ENCODE measurements around the gene SEMA5A. TPM values are rescaled to one million over a fixed set of nuclear protein-coding genes. Genes with fewer than 3 reads are reported as not detected.

The SEMA5A gene
- total RNA-seq, 2 experiments from 2014 or later, result 0.12 TPM

DNA sequence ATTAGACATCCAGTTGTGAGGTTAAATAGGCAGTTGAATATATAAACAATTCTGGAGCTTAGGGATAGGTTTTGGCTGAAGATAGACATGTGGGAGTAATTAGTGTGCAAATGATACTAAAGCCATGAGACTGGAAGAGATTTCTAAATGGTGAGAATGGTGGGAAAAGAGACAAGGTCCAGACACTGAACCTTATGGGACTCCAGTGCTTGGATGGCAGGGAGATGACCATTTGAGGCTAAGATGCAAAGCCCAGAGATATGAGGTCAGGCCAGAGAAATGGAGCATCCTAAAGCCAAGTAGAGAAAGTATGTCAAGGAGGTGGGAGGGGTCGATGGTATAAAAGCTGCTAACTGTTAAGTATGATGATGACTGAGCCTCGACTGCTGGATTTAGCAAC is 115.6 kb downstream of the SEMA5A start:
- Mint-ChIP-seq H3K4me1 (no peaks in the 10 kb centered on the region), H3K27ac (no peak overlapping the region), H3K36me3 (ENCODE audit: low read depth) (no peaks in the 10 kb centered on the region), H3K4me3 (no peak overlapping the region), H3K9me3 (no peaks in the 10 kb centered on the region), H3K27me3 (no peaks in the 10 kb centered on the region)
- ChIA-PET CTCF (no interaction called here), POLR2A (no interaction called here)
- DNase-seq, result no peak

DNA sequence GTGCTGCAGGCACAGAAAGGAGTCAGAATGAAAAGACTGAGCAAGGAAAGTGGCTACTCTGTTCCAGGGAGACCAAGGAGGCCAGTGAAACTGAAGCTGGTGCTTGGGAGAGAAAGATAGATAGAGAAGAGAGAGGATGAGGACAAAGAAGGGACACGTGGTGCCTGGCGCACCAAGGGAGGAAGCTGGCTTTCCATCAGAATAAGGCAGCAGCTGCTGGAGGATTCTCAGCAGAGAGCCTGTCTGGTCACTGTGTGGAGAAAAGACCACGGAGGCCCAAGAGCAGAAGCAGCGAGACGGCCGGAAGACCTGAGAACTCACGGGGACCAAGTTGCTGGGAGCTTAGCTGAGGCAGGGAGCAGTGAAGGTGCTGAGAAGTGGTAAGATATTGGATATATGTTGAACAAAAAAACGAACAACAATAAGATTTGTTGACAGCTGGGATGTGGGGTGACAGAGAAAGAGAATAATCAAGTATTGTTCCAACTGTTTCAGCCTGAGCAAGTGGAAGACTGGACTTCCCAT is 116.1 kb downstream of the SEMA5A start:
- CTCF ChIA-PET, result no interaction called here
- H3K36me3 Mint-ChIP-seq (ENCODE audit: low read depth), result no peaks in the 10 kb centered on the region
- no peaks in the 10 kb centered on the region for H3K4me1 Mint-ChIP-seq
- no peak overlapping the region for H3K27ac Mint-ChIP-seq
- POLR2A ChIA-PET, result no interaction called here
- H3K27me3 Mint-ChIP-seq, result no peaks in the 10 kb centered on the region
- no peak overlapping the region for H3K4me3 Mint-ChIP-seq
- DNase-seq, result no peak
- H3K9me3 Mint-ChIP-seq, result no peaks in the 10 kb centered on the region

DNA sequence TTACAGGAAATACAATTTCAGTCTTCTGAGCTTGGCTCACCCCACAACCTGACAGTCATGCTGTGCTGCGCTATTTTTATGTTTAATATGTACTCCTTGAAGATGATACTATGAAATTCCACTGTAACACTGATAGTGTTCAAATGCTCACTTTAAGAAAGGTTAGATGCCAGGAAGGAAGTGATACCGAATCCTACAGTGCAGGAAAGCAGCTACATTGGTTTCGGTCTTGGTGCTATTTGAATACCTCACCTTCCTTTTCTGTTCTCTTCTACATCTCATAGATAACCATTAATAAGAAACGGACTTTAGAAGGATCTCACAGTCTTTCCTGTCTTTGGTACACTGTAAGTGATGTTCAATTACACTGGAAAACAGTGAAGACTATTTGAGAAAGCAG is 117.6 kb downstream of the SEMA5A start:
- Mint-ChIP-seq H3K4me1 (no peaks in the 10 kb centered on the region), H3K9me3 (no peaks in the 10 kb centered on the region), H3K27ac (no peak overlapping the region), H3K27me3 (no peaks in the 10 kb centered on the region), H3K4me3 (no peak overlapping the region), H3K36me3 (ENCODE audit: low read depth) (no peaks in the 10 kb centered on the region)
- CTCF ChIA-PET, result interaction anchor here (0.7 kb wide), 2 partner anchors 31 to 68 kb away, joined by 3 read pairs; no protein-coding TSS in a partner anchor
- no peak for DNase-seq
- POLR2A ChIA-PET, result no interaction called here

DNA sequence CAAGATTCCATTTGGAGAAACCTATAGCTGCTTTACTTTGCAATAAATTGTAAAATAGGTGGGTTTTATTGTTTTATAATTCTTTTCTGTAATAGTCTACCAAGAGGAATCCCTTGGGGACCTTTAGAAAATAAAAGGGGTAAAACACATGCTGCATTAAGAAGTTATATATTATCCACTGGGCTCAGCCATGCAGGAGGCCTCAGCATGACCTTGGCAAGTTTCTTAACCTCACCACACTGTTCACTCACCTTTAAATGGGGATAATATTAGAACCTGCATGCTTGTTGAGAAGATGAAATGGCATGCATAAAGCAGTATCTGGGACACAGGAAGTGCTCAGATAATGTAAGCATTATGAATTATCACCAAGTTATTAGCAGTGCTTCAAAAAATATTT is 120.2 kb downstream of the SEMA5A start:
- no peaks in the 10 kb centered on the region for H3K4me1 Mint-ChIP-seq
- no peak overlapping the region for H3K4me3 Mint-ChIP-seq
- no peaks in the 10 kb centered on the region for H3K36me3 Mint-ChIP-seq (ENCODE audit: low read depth)
- no peaks in the 10 kb centered on the region for H3K27me3 Mint-ChIP-seq
- no peak for DNase-seq
- no peaks in the 10 kb centered on the region for H3K9me3 Mint-ChIP-seq
- ChIA-PET CTCF (no interaction called here), POLR2A (no interaction called here)
- H3K27ac Mint-ChIP-seq, result no peak overlapping the region

DNA sequence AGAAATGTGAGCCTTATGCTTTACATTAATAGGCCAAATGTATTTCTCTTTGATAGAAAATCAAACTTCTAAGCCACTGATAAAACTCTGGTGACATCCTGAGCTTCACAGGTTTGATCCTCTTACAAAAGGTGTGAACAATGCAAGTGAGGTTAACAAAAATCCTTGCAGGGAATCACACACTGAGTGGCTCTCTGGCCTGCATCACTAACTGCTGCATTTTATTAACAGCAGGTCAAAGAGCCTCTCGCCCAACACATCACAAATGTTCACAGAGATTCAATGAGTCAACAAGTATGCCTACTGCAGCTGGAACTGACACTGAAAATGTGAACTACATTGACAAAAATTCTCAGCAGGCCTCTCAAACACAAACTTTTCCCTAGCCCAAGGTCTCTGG is 122.3 kb downstream of the SEMA5A start:
- ChIA-PET CTCF (interaction anchor here (1.2 kb wide), 1 partner anchor 9 kb away, joined by 3 read pairs; no protein-coding TSS in a partner anchor), POLR2A (no interaction called here)
- no peak overlapping the region for H3K4me3 Mint-ChIP-seq
- H3K27me3 Mint-ChIP-seq, result no peaks in the 10 kb centered on the region
- no peak for DNase-seq
- H3K36me3 Mint-ChIP-seq (ENCODE audit: low read depth), result no peaks in the 10 kb centered on the region
- peaks cover 5% of the 10 kb centered on the region for H3K9me3 Mint-ChIP-seq
- H3K27ac Mint-ChIP-seq, result no peak overlapping the region
- no peaks in the 10 kb centered on the region for H3K4me1 Mint-ChIP-seq

DNA sequence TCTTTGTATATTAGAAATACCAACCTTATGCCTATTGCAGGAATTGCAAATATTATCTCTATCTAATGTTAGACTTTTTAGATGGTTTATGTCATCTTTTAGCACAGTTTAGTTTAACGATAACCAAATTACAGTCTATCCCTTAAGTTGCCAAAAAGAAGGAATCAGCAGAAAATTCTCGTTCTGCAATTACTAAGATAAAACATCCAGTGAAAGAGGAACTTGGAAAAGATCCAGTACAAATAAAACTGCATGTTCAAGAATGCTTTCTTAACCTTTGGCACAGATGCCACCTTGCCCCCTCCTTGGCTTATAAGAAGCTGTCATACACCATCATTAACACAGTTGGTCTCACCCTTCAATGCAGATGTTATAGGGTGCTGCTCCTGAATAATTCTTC is 124.0 kb downstream of the SEMA5A start:
- Mint-ChIP-seq H3K4me3 (no peak overlapping the region), H3K4me1 (no peaks in the 10 kb centered on the region), H3K36me3 (ENCODE audit: low read depth) (no peaks in the 10 kb centered on the region), H3K27ac (no peak overlapping the region), H3K27me3 (no peaks in the 10 kb centered on the region), H3K9me3 (peaks cover 10% of the 10 kb centered on the region)
- no peak for DNase-seq
- CTCF ChIA-PET, result interaction anchor here (0.9 kb wide), 1 partner anchor 8 kb away, joined by 3 read pairs; no protein-coding TSS in a partner anchor
- POLR2A ChIA-PET, result no interaction called here

DNA sequence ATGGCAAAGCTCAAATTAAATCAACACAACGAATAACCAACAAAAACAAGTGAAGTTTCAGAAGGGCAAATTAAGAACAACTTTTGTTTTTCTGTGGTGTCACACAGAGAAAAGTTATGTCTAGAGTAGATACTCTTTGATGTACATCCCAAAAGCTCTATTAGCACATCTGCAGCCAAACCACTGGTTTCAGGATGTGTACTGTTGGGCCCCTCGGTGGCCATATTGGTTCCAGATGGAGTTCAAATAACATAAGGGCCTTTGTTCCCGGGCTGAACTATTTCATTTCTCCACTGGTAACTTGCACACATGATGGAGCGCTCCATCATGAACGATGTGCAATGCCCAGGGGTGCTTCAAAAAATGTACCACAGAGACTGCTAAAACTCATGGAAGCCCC is 126.1 kb downstream of the SEMA5A start:
- ChIA-PET CTCF (no interaction called here), POLR2A (no interaction called here)
- no peaks in the 10 kb centered on the region for H3K27me3 Mint-ChIP-seq
- no peak overlapping the region for H3K4me3 Mint-ChIP-seq
- H3K36me3 Mint-ChIP-seq (ENCODE audit: low read depth), result no peaks in the 10 kb centered on the region
- H3K9me3 Mint-ChIP-seq, result peaks cover 10% of the 10 kb centered on the region
- no peak for DNase-seq
- H3K27ac Mint-ChIP-seq, result no peak overlapping the region
- no peaks in the 10 kb centered on the region for H3K4me1 Mint-ChIP-seq

DNA sequence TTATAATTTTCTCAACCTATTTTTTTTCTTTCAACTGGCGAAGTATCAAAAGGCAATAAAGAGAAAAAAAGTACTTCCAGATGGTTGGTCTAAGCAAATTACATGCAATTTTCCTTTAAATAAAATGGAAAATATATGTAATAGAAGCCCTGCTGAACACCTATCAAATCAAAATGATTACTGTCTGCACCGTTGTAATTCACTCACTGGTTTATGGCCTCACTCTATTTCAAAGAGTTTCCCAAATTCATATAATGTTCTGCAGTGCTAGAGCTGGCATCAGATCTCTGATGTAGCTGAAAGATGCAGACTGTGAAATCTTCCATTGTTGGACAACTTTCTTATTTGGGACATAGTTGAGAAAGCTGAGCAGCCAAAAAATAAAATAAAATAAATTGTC is 130.3 kb downstream of the SEMA5A start:
- no peak overlapping the region for H3K27ac Mint-ChIP-seq
- H3K4me3 Mint-ChIP-seq, result no peak overlapping the region
- H3K9me3 Mint-ChIP-seq, result peaks cover 15% of the 10 kb centered on the region
- H3K27me3 Mint-ChIP-seq, result no peaks in the 10 kb centered on the region
- ChIA-PET CTCF (no interaction called here), POLR2A (no interaction called here)
- DNase-seq, result no peak
- no peaks in the 10 kb centered on the region for H3K36me3 Mint-ChIP-seq (ENCODE audit: low read depth)
- H3K4me1 Mint-ChIP-seq, result no peaks in the 10 kb centered on the region

DNA sequence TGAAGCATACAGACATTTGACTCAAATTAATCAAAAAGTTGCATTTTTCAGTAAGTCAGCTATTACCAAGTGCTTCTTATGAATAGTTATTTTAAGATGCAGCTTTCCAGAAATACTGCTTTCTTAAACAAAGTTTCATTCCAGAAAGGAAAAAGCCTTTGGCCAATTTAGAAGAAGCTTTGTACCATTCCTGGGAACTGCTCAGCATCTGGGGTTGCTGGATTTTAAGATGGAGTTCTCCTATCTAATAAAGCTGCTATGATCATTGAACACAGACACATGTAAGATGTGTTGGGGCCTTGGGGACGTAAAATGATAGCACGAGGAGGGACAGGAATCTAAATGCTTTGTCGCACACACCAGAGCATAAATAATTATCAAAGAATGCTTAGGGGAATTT is 130.8 kb downstream of the SEMA5A start:
- CTCF ChIA-PET, result no interaction called here
- Mint-ChIP-seq H3K9me3 (peaks cover 15% of the 10 kb centered on the region), H3K4me3 (no peak overlapping the region), H3K27me3 (no peaks in the 10 kb centered on the region), H3K36me3 (ENCODE audit: low read depth) (no peaks in the 10 kb centered on the region), H3K4me1 (no peaks in the 10 kb centered on the region), H3K27ac (no peak overlapping the region)
- POLR2A ChIA-PET, result no interaction called here
- no peak for DNase-seq

DNA sequence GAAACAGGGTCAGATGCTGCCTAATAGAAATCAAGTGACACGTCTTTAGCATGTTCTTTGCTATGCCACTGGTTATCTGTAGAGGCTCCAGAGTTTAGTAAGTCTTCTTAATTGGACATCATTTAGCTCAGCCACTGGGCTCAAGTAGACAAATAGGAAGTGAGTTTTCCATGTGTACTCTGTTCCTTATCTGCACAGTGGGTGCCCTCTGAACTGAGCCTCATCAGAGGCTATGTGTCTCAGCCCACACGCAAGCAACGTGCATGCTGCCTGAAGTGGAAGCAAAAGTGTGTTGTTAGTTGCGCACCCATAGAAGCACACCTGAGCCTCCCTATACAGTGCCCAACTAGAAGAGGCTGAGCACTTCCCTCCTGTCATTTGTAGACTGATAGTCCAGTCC is 134.7 kb downstream of the SEMA5A start:
- Mint-ChIP-seq H3K36me3 (ENCODE audit: low read depth) (no peaks in the 10 kb centered on the region), H3K27me3 (no peaks in the 10 kb centered on the region), H3K4me1 (no peaks in the 10 kb centered on the region), H3K27ac (no peak overlapping the region), H3K9me3 (peaks cover 6% of the 10 kb centered on the region), H3K4me3 (no peak overlapping the region)
- POLR2A ChIA-PET, result no interaction called here
- CTCF ChIA-PET, result no interaction called here
- no peak for DNase-seq

DNA sequence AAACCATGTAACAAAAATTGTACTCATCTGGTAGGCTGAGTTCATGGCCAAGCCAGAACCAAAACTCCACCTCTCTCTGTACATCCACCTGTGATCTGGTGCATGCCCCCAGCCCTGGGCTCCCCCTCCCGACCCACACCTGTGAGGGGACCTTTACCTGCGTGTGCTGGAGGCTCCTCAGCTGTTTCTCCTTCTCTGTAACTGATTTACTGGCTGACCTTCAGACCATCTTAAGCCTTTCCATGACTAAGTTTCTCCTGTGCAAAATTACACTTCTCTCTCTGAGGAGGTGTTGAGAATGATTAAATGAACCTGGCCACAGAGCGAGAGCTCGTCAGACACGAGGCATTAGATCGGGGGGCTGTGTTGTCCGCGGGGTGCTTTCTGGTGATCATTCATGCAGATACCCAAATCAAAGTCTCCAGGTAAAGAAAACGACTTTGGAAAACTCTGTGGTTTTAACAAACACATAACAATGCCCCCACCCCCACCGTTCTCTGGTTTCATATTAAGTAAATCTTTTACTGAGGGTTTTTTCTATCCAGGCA is 136.4 kb downstream of the SEMA5A start:
- ChIA-PET CTCF (no interaction called here), POLR2A (no interaction called here)
- no peak for DNase-seq
- H3K27me3 Mint-ChIP-seq, result no peaks in the 10 kb centered on the region
- H3K4me1 Mint-ChIP-seq, result no peaks in the 10 kb centered on the region
- no peak overlapping the region for H3K4me3 Mint-ChIP-seq
- no peak overlapping the region for H3K27ac Mint-ChIP-seq
- peaks cover 6% of the 10 kb centered on the region for H3K9me3 Mint-ChIP-seq
- H3K36me3 Mint-ChIP-seq (ENCODE audit: low read depth), result no peaks in the 10 kb centered on the region

DNA sequence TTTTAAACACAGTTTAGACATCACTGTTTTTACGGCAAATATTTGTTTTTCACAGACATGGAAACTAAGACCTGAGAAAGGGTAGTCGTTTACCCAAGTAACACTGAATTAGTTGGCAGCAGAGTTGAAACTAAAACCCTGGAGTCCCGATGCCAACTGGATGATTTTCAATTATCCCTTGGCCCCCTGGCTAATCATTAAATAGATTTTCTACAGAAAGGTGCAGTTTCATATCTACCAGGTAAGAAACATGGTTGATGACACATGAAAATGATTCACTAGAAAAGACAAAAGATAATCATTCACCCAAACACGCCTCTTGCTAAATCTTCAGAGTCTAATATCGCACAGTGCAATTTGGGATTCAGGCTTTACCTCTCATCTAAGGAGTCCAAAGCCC is 136.9 kb downstream of the SEMA5A start:
- no peaks in the 10 kb centered on the region for H3K4me1 Mint-ChIP-seq
- H3K4me3 Mint-ChIP-seq, result no peak overlapping the region
- DNase-seq, result no peak
- H3K9me3 Mint-ChIP-seq, result peaks cover 3% of the 10 kb centered on the region
- no peak overlapping the region for H3K27ac Mint-ChIP-seq
- H3K36me3 Mint-ChIP-seq (ENCODE audit: low read depth), result no peaks in the 10 kb centered on the region
- ChIA-PET POLR2A (no interaction called here), CTCF (no interaction called here)
- no peaks in the 10 kb centered on the region for H3K27me3 Mint-ChIP-seq

DNA sequence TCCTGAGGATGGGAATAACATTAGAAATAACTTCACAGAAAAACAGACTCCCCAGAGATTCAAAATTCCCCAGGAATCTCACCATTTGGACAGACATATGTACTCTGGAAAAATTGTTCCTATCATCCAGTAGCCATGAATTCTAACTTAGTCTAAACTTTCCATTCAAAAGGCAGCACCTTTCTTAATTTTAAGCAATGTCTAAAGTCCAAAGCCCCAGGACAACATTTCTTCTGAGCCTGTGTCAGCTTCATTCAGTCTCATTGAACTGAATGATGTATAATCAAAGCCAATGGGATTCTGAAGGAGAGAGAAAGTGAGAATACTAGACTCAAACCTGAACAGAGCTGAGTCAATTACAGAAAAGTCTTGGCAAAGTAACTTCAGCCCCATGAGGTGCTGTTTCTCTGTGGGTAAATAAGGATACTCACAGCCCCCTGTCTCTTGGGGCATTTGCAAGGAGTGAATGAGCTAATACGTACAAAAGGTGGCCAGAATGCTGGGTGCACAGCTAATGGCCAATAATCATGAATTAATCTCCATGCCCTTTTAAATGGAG is 140.6 kb downstream of the SEMA5A start:
- H3K27ac Mint-ChIP-seq, result no peak overlapping the region
- H3K9me3 Mint-ChIP-seq, result no peaks in the 10 kb centered on the region
- no peaks in the 10 kb centered on the region for H3K27me3 Mint-ChIP-seq
- CTCF ChIA-PET, result no interaction called here
- DNase-seq, result no peak
- no peaks in the 10 kb centered on the region for H3K36me3 Mint-ChIP-seq (ENCODE audit: low read depth)
- no peaks in the 10 kb centered on the region for H3K4me1 Mint-ChIP-seq
- POLR2A ChIA-PET, result no interaction called here
- H3K4me3 Mint-ChIP-seq, result no peak overlapping the region

DNA sequence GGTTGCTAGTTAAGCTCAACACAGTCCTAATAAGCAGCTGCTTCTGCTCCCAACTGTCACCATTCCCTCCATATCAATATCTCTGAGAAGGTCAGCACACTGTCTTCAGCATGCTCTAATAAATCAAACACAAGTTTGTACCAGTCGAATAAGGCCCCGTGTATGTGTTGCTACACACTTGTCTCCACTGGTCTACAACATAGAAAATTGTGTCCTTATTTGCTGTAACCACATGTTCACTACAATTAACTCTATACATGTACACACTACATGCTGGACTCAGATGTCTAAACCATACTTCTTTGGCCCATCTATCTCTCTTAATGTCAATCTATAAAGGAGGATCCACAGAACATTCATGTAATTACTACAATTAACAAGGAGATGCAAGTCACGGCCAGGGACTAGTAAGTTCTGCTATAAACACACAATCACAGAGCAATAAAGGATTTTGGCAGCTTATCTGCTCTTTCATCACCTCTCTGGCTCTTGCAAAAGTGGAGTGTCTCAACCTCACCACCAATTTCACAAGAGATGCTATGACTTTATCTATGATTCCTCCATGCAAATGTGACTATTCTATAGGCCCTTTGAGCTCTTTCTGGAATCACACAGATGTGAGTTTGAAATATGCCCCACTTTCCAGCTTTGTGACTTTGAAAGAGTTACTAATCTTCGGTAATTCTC is 143.9 kb downstream of the SEMA5A start:
- no peak for DNase-seq
- Mint-ChIP-seq H3K27ac (no peak overlapping the region), H3K4me1 (no peaks in the 10 kb centered on the region), H3K4me3 (no peak overlapping the region), H3K9me3 (no peaks in the 10 kb centered on the region), H3K27me3 (no peaks in the 10 kb centered on the region), H3K36me3 (ENCODE audit: low read depth) (no peaks in the 10 kb centered on the region)
- ChIA-PET POLR2A (no interaction called here), CTCF (no interaction called here)
